ENCODE measurements around the gene TRMT11. TPM values are rescaled to one million over a fixed set of nuclear protein-coding genes. Genes with fewer than 3 reads are reported as not detected.
A peak's percentile ranks its signal among the peaks of the same experiment; 100 is the strongest.
"Not testable (repeated sequence)": the region's sequence is repeated elsewhere in the genome, so short reads cannot be mapped to it uniquely, and the experiment has no call there.

Gene TRMT11
- total and polyA plus RNA-seq, 9 of the 15 experiments (the other 6 are each of a cell fraction or from before 2014, with no cell fraction given): 38.8 to 88.0 (median 59.8) TPM

GRCh38 chr6:125950716-125951115, 35.6 kb upstream of the TRMT11 start:
- H3K9ac ChIP-seq (ENCODE audit: insufficient read depth in 1 of 2, low read depth in 2 of 2, low read length in 2 of 2); in situ Hi-C loops (cut with MboI); CTCF ChIA-PET (ENCODE audit: low intra/inter-chr PET ratio); FAIRE-seq; intact Hi-C loops (cut with micrococcal nuclease); H3K4me2 ChIP-seq (ENCODE audit: insufficient read depth, low read length); ATAC-seq; H4K20me1 ChIP-seq (replicated peaks; ENCODE audit: control insufficient read depth, insufficient read depth, low read length); H3K4me3 ChIP-seq; H3K27me3 ChIP-seq (ENCODE audit: control insufficient read depth in 2 of 2, insufficient read depth in 2 of 2, low read length in 2 of 2); H3K27ac ChIP-seq (ENCODE audit: extremely low read depth, low read depth, low read length); H3K9me1 ChIP-seq (ENCODE audit: control insufficient read depth, insufficient read depth, low read length); BruUV-seq (replicated peaks); H3K9me3 ChIP-seq (replicated peaks; ENCODE audit: control insufficient read depth, insufficient read depth, low read depth, low read length); DNase-seq (ENCODE audit: extremely low read depth in 1 of 4, low spot score in 3 of 4); H3K36me3 ChIP-seq (ENCODE audit: control insufficient read depth, insufficient read depth, low read length); H3K79me2 ChIP-seq (ENCODE audit: control insufficient read depth, insufficient read depth, low read length): not testable (repeated sequence)
- 62% methylated on average over 6 of the region's 6 CpGs for WGBS (ENCODE audit: insufficient coverage, low coverage, missing lambda C conversion rate)
- H2AFZ ChIP-seq (ENCODE audit: low read depth, low read length): peak overlapping the region; percentile 63
- POLR2A ChIA-PET: interaction anchor here (0.6 to 0.7 kb wide), 2 partner anchors 160 to 170 kb away, joined by 3 read pairs; partner anchors contain the start of gene NCOA7
- peak; percentile 67; the same call in 1 of the 2 replicates for TF ChIP-seq ZNF766 (CRISPR knock-in tag; conservative IDR thresholded peaks at IDR 0.05)
- peak in 1 of 2 experiments; percentile 38; a peak in 2 of 4 replicates for TF ChIP-seq TRIM24 (IDR thresholded peaks at IDR 0.05)
- peak; percentile 75 for TF ChIP-seq ZFP36 (IDR thresholded peaks at IDR 0.05; ENCODE audit: low read depth, low read length, partially characterized antibody)
- TF ChIP-seq CHAMP1 (IDR thresholded peaks at IDR 0.05): 0 out of 2 replicates have a peak, but pooled peaks have one; percentile 19
- H3K4me1 ChIP-seq (replicated peaks in 1 of 2; ENCODE audit: control insufficient read depth in 2 of 2, insufficient read depth in 2 of 2, low read length in 2 of 2): peaks cover 28 to 63% of the 10 kb centered on the region in 2 experiments

Measured in K562 (cell line).